ENCODE results near the gene AUTS2. TPM values are rescaled to one million over a fixed set of nuclear protein-coding genes. Genes with fewer than 3 reads are reported as not detected.

AUTS2 gene
- total RNA-seq, 1 experiment from 2014 or later = 42.1 TPM

DNA sequence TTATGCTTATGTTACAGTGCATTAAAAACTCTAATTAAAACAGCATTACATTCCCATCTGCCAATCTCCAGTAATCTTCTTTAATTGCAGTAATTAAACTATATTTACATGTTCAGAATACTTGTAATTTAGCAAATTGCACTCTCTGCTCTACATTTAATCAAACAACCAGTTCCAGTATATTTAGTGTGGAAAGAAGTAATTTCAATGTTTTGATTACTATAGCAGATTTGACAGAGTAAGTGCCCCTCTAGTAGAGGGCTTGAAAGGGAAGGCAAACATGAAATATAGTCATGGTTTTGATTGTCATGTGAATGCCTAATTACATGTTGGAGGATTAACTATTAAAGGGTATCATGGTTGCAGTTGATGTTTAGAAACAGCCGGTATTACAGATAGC, 739.7 kb downstream of the AUTS2 start:
- Histone ChIP-seq H3K27me3 (replicated peaks; ENCODE audit: insufficient read depth, low read depth, low read length, poor library complexity) (no peaks in the 10 kb centered on the region), H3K4me1 (ENCODE audit: insufficient read depth, low read length, poor library complexity, severe bottlenecking) (no peaks in the 10 kb centered on the region), H3K4me3 (ENCODE audit: low read depth, low read length, poor library complexity, severe bottlenecking) (no peak overlapping the region), H3K36me3 (ENCODE audit: insufficient read depth, low read length, poor library complexity, severe bottlenecking) (no peaks in the 10 kb centered on the region), H3K27ac (ENCODE audit: low read depth, low read length, poor library complexity, severe bottlenecking) (no peak overlapping the region), H3K9me3 (ENCODE audit: low read depth, low read length, poor library complexity, severe bottlenecking) (no peaks in the 10 kb centered on the region)
- BruUV-seq (replicated peaks) = no TSS peak
- no peak for DNase-seq (ENCODE audit: low spot score)
- ChIA-PET CTCF (no interaction called here), POLR2A (ENCODE audit: low non-redundant PET) (no interaction called here)
- no peak for TF ChIP-seq EZH2 (IDR thresholded peaks at IDR 0.05; ENCODE audit: borderline replicate concordance, low read depth, low read length, poor library complexity, severe bottlenecking)
- TF ChIP-seq, protein P1, sequence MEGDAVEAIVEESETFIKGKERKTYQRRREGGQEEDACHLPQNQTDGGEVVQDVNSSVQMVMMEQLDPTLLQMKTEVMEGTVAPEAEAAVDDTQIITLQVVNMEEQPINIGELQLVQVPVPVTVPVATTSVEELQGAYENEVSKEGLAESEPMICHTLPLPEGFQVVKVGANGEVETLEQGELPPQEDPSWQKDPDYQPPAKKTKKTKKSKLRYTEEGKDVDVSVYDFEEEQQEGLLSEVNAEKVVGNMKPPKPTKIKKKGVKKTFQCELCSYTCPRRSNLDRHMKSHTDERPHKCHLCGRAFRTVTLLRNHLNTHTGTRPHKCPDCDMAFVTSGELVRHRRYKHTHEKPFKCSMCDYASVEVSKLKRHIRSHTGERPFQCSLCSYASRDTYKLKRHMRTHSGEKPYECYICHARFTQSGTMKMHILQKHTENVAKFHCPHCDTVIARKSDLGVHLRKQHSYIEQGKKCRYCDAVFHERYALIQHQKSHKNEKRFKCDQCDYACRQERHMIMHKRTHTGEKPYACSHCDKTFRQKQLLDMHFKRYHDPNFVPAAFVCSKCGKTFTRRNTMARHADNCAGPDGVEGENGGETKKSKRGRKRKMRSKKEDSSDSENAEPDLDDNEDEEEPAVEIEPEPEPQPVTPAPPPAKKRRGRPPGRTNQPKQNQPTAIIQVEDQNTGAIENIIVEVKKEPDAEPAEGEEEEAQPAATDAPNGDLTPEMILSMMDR (conservative IDR thresholded peaks at IDR 0.05; ENCODE audit: low read depth, low read length) = no peak
- intact Hi-C loops (cut with micrococcal nuclease; ENCODE audit: unreplicated experiment) = no loop called here

- no peaks in the 10 kb centered on the region for H3K36me3 ChIP-seq (ENCODE audit: insufficient read depth, low read length, poor library complexity, severe bottlenecking)
- H3K4me3 ChIP-seq (ENCODE audit: low read depth, low read length, poor library complexity, severe bottlenecking) = no peak overlapping the region
- H3K4me1 ChIP-seq (ENCODE audit: insufficient read depth, low read length, poor library complexity, severe bottlenecking) = no peaks in the 10 kb centered on the region
- no peak for TF ChIP-seq EZH2 (IDR thresholded peaks at IDR 0.05; ENCODE audit: borderline replicate concordance, low read depth, low read length, poor library complexity, severe bottlenecking)
- TF ChIP-seq, protein P1 (conservative IDR thresholded peaks at IDR 0.05; ENCODE audit: low read depth, low read length) = no peak
- intact Hi-C loops (cut with micrococcal nuclease; ENCODE audit: unreplicated experiment) = no loop called here
- no TSS peak for BruUV-seq (replicated peaks)
- no peaks in the 10 kb centered on the region for H3K27me3 ChIP-seq (replicated peaks; ENCODE audit: insufficient read depth, low read depth, low read length, poor library complexity)
- H3K27ac ChIP-seq (ENCODE audit: low read depth, low read length, poor library complexity, severe bottlenecking) = no peak overlapping the region
- ChIA-PET CTCF (no interaction called here), POLR2A (ENCODE audit: low non-redundant PET) (no interaction called here)
- no peak for DNase-seq (ENCODE audit: low spot score)
- H3K9me3 ChIP-seq (ENCODE audit: low read depth, low read length, poor library complexity, severe bottlenecking) = no peaks in the 10 kb centered on the region
Measured at GRCh38 chr7:70340236-70340635, 742.0 kb downstream of the AUTS2 start.

DNA sequence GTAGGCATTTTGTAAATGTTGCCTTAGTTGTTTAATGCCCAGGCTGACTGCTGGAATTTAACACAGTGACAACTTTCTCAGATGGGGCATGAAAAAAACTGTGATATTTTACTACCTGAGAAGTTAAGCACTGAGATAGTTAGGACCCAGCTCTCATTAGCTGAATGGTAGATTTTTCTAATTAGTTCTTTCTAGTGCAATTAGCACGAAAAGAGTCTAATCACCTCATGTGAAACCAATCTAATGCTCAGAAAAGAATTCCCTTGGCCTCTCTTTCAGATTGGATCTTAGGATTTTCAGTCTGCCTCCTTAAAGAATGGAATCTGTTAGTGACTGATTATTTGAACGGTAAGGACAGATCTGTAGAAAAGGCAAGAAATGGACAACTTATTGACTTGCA, 743.2 kb downstream of the AUTS2 start:
- intact Hi-C loops (cut with micrococcal nuclease; ENCODE audit: unreplicated experiment) = no loop called here
- ChIA-PET POLR2A (ENCODE audit: low non-redundant PET) (no interaction called here), CTCF (no interaction called here)
- H3K9me3 ChIP-seq (ENCODE audit: low read depth, low read length, poor library complexity, severe bottlenecking) = no peaks in the 10 kb centered on the region
- no peaks in the 10 kb centered on the region for H3K27me3 ChIP-seq (replicated peaks; ENCODE audit: insufficient read depth, low read depth, low read length, poor library complexity)
- H3K4me3 ChIP-seq (ENCODE audit: low read depth, low read length, poor library complexity, severe bottlenecking) = no peak overlapping the region
- no peaks in the 10 kb centered on the region for H3K4me1 ChIP-seq (ENCODE audit: insufficient read depth, low read length, poor library complexity, severe bottlenecking)
- H3K36me3 ChIP-seq (ENCODE audit: insufficient read depth, low read length, poor library complexity, severe bottlenecking) = no peaks in the 10 kb centered on the region
- no peak overlapping the region for H3K27ac ChIP-seq (ENCODE audit: low read depth, low read length, poor library complexity, severe bottlenecking)
- no TSS peak for BruUV-seq (replicated peaks)
- TF ChIP-seq, protein P1 (conservative IDR thresholded peaks at IDR 0.05; ENCODE audit: low read depth, low read length) = no peak
- no peak for TF ChIP-seq EZH2 (IDR thresholded peaks at IDR 0.05; ENCODE audit: borderline replicate concordance, low read depth, low read length, poor library complexity, severe bottlenecking)
- DNase-seq (ENCODE audit: low spot score) = no peak

Measured in A673 (cell line).